Right hindlimb (tissue), 1 donor: ENCODE measurements around the gene BRD7.

Experiments used
- DNase-seq: peaks from one replicate; pipeline ENCODE4 v3.0.0-alpha.2; 2018

The BRD7 gene

DNA sequence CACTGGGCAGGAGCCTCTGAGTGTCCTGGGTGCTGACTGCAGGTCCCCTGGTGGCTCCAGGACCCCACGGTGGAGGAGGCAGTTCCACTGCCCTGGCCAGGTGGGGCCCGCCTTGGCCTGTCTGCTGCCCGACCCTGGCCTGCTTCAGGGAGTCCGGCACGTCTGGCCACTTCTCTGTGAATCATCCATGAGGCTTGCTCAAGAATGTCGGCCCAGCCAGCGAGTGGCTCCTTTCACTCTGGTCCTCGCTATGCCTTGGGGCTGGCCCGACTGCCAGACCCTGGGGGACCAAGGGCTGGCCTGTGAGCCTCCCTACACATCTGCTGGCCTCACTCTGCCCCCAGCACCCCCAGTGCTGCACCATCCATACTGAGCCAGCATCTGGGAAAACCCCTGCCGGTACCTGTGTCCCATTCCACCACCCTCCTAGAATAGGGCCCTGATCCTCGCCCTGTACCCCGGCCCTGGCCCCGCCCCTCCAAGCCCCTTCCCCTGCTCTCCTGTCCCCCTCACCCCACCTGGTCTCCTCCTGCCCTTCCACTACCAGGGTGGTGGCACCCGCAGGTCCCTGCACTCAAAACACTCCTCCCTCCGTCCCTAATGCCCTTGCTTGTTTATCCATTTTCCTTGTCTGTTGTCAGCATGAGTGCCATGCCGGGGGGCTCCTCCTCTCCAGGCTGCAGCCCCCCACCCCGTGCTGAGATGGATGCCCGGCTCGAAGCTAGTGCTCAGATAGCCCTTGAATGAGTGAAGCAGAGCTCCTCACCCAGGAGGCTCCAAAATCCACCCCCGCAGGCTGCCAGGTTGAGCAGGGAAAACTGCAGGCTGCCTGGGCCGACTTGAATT is 66.9 kb downstream of the BRD7 start:
- DNase-seq, result peak; percentile 18

DNA sequence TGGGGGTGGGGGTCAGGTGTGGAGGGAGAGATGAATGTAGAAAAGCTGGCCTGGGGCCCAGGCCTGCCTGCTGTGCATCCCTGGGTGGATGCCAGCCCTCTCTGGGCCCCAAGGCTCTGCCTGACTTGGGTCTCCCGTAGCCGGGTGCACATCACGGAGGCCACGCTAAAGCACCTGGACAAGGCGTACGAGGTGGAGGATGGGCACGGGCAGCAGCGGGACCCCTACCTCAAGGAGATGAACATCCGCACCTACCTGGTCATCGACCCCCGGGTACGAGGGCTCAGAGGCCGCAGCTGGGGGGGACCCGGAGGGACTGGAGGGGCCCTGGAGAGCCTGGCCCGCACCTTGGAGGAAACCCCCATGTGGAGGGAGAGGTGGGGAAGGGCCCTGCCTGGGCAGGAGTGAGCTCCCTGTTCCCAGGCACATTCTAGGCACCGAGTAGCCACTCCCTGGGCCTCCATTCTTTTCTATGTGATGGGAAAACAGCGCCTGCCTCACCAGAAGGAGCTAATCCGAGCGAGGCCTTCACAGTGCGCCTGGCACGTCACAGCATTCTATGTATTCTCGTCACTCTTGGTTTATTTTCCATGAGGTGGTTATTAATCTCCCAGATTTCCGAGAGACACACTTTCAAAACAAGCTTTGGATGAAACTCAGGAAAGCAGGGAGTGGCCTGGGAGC is 67.7 kb downstream of the BRD7 start:
- peak; percentile 16 for DNase-seq

DNA sequence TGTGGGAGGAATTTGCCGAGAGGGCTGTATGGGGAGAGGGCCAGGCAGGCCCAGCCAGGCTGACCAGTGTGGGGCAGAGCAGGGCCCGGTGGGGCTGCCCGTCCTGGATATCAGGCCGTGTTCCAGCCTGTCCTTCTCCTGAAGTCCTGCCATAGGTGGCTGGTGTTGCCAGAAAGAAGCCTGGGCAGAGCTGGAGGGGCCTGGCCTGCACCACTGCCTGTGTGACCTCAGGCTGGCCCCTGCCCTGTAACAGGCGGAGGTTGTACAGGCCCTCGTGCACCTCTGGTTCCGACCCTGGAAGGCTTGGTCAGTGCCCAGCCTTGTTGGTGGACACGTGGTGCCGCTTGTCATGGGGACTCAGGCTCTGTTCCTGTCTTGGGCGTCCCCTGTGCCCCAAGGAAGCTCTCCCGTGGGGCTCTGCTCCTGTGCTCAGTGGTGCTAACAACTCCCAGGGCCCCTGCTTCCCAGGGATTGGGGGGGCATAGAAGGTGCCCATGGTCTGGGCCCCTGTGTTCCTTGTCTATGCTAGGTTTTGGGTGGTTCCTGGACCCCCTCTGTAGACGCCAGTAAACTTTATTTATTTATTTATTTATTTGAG is 69.2 kb downstream of the BRD7 start:
- no peak for DNase-seq

DNA sequence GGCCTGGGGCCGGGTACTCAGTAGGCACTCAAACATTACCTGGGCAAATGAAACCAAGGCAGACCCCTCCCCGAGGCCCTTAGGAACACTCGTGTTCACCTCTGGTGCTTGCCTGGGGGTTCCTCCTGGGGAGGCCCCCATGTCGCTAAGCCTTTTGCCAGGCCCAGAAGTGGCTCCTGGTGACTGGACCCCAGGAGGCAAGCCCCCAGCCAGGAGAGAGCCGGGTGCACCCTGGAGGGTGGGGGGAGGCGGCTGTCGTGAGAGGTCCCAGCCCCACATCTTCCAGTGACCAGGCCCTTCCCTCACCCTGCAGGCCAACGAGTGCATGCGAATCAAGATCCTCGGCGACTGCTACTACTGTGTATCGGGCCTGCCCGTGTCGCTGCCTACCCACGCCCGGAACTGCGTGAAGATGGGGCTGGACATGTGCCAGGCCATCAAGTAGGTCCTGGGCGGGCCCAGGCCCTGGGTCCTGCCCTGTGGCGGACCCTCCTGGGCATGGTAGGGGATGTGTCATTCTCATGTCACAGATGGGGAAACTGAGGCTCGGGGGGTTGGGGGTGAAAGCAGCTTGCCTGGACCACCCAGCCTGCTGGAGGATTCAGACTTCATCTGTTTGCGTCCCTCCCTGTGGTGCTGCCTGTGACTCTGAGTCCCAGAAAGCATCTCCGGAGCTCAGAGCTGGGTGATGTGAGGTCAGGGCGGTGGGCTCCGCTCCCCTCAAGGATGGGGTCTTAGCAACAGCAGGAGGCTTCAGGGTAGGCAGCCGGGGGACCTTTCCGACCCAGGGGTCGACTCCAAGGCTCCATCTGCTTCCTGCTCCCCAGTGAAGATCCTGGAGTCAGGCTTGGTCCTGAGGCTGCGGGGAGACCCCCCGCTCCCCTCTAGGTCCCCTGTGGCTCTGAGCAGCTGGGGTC is 69.9 kb downstream of the BRD7 start:
- DNase-seq, result peak; percentile 18

DNA sequence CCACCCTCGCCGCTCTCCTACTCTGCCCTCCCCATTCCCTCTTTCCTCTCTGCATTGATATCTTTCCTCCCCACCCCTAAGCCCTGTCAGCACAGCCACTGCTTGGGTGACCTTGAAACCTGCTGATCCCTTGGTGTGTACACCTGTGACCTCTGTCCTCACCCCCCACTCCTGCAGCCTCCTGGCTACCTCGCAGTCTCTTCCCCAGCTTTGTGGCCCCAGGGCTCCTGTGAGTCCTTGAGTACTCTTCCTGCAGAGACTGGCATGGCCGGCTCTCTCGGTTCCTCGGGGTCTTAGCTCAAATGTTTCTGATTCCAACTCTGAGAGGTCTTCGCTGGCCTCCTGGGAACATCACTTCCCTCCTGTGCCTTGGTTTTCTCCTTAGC is 70.7 kb downstream of the BRD7 start:
- DNase-seq, result peak; percentile 19

DNA sequence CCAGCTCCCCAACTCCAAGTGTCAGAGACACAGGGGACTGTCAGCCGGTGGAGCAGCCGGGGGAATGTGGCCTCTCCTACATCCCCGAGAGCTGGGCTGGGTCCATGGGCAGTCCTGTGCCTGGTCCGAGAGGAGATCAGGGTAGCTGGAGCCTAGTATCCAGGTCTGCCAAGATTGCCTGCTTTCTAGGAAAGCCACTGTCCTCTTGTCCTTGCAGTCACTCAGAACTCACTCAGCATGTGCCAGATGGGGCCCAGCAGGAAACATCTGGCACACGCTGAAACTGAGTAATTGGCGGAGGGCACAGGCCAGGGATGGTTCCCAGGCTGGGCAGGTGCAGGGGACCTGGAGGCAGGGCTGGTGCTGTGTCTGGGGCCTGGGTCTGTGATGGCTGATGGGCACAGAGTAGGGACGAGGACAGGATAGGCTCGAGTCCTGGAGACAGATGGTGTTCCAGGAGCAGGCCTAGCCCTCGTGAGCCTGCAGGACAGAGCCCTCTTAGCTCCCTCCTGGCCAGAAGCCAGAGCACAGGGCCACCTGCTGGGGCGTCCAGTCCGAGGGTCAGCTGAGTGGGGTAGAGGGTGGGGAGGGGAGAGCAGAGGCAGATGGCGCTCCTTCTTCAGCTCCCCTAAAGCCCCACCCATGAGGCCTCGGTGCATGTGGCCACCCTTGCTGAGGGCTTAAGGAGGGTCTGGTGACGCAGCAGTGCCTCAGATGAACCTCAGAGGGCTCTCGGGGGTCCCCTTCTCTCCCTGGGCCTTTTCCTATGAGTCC is 71.3 kb downstream of the BRD7 start:
- peak; percentile 49 for DNase-seq

DNA sequence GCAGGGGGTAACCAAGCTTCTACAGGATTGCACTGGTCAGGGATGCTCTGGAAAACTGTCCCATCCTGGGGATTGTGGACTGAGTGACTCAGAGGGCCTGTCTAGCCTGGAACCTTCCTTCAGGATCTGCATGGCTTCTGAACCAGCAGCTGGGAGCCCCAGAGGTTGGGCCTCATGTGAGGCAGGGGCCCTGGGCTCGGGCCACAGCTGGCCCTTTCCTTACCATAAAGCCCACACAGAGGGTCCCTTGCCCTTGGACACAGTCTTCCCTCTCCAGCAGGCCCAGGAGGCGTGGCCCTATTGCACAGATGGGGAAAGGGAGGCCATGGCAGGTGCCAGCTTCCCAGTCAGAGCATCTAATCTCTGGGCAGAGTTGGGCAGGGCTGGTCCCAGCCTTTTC is 72.0 kb downstream of the BRD7 start:
- DNase-seq, result peak; percentile 11

DNA sequence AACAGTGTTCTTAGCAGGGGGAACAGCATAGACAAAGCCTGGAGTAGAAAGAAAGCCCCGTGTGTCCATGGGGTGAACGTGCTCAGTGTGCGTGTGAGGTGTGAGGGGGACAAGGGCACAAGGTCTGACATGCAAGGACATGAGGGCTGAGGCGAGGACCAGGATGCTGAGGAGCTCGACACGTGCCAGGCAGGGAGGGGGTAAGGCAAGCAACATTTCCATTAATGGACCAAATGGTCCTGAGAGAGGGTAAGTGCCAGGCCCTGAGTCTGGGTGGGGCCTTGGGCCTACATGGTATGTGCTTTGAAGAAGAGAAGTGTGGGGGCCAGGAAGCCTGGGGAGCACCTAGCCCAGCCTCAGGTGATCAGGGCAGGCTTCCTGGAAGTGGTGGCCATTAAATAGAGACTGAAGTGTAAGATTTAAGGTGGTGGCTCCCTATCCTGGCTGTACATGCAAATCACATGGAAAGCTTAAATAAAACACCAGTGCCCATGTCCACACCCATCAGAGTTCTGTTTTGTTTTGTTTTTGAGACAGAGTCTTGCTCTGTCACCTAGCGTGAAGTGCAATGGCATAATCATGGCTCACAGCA is 73.2 kb downstream of the BRD7 start:
- no peak for DNase-seq

DNA sequence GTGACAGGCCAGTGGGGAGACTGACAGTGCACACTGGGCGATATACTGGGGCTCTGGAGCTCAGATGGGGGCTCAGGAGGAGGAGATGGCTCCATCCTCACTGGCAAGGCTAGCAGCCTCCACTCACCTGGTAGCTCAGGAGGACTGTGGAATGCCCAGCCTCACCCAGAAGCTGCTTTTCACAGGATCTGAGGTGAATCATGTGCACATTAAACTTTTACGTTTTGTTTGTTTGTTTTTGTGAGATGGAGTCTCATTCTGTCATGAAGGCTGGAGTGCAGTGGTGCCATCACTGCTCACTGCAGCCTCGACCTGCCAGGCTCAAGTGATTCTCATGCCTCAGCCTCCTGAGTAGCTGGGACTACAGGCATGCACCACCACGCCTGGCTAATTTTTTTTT is 73.8 kb downstream of the BRD7 start:
- DNase-seq, result no peak

DNA sequence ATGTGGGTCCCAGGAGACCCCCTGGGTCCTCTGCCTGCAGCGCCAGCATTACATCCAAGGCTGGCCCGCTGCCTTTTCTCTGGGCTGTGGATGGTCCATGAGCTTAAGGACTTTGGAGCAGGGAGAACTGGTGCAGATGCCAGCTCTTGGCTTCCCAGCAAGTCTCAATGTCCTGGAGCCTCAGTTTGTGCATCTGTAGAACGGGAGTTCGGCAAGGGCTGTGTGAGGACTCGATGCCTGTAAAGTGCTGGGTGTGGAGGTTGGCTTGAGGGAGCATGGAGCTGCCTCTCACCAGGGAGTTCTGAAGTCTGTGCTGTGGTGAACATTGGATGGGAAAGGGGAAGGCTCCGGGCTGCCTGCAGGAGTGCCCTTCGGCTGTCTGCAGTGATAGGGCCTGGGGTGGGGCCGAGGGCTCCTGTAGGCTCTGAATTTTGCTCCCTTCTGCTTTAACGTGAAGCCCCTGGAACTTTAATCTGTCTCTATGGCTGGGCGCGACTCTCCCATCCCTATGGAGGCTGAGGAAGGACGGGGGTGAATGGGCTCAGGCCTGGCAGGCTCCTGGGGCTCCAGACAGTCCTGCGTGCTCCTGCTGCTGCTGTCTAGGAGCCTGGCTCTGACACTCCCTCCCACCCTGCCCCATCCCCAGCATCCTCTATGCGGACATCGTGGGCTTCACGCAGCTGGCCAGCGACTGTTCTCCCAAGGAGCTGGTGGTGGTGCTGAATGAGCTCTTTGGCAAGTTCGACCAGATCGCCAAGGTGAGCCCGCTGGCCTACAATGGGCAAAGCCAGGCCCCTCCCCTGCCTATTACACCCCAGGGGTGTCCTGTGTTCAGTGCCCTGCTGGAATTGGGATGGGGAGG is 74.6 kb downstream of the BRD7 start:
- DNase-seq, result no peak

DNA sequence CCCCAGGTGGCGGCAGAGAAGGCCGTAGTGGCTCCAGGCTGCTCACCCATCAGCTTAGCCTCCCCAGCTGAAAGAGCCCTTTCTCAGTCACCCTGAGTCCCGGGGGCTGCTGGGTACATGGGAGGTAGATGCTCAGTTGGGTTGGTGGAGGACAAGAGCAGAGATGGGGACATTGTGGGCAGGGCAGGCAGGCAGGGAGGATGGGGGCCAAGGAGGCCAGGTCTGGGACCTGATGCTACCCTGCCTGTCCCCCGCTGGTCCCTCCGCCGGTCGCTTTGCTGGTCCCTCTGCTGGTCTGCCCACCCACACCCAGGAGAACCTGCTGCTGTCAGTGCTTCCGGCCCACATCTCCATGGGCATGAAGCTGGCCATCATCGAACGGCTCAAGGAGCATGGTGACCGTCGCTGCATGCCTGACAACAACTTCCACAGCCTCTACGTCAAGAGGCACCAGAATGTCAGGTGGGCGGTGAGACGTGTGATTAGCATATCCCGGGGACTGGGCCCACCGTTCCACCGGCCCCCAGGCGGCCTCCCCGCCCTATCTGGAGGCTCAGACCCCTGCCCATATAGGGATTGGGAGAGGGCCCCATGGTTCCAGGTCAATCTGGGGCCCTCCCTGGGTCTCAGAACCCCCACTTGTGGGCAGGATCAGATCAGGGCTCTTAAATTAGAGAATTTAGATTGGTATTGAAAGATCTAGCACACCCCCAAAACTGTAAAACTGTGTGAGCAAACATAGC is 75.6 kb downstream of the BRD7 start:
- DNase-seq, result no peak

DNA sequence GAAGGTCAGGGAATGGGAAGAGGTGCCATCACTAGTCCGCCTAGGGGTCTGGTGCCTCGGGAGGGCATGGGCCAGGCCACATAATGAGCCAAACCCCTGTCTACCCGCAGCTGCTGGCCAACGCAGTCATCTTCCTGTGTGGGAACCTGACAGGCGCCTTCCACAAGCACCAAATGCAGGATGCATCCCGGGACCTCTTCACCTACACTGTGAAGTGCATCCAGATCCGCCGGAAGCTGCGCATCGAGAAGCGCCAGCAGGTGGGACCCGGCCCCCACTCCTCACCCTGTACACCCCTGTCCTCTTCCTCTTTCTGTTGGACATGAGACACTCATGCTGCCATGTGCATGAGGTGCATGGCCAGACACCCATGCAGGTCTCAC is 76.2 kb downstream of the BRD7 start:
- no peak for DNase-seq

DNA sequence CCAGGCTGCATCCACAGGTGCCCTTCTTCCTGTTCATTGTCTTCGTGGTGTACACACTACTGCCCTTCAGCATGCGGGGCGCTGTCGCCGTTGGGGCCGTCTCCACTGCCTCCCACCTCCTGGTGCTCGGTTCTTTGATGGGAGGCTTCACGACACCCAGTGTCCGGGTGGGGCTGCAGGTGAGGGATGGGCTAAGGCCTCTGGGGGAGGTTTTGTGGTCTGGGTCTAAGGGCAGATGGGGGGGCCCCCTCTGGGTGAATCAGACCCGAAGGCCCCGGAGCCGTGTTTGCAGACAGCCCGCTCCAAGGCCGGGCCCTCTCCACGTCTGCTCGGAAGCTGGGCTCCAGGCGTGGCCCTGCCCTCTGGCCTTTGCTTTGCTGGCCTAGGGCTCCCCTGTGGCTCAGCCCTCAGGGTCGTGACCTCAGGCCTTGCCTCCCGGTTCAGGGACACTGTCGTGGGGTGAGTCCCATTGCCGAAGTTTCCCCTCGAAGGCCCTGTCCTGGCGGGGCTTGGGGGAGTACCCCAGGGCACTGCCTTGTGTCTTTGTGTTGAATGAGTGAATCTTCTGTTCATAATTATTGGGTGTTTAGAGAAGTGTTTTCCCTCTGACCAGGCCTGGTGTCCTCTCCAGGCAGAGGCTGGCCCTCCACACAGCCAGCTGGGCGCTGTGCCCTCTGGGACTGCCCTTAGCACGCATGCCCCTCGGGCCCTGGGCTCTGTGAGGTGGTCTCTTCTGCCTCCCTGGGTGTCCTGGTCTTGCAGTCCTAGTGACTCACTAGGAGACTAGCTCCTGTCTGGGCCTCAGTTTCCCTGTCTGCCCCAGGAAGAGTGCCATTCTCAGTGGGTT is 76.8 kb downstream of the BRD7 start:
- DNase-seq, result no peak

DNA sequence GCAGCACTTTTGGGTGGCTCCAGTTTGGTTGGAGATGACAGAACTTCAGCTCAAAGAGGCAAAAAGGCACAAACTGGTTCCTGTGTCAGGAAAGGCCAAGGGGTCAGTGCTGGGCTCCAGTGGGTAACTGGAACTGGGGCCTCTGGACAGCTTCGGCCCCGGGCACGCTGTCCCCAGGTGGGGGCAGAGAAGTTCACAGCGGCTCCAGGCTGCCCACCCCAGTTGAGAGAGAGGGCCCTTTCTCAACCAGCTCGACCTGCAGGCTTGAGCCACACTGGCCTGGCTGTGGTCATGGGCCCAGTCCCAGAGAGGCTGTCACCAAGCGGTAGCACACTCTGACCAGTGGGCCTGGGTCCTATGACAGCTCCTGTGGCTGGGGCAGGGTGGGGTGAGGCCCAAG is 77.9 kb downstream of the BRD7 start:
- DNase-seq, result no peak

DNA sequence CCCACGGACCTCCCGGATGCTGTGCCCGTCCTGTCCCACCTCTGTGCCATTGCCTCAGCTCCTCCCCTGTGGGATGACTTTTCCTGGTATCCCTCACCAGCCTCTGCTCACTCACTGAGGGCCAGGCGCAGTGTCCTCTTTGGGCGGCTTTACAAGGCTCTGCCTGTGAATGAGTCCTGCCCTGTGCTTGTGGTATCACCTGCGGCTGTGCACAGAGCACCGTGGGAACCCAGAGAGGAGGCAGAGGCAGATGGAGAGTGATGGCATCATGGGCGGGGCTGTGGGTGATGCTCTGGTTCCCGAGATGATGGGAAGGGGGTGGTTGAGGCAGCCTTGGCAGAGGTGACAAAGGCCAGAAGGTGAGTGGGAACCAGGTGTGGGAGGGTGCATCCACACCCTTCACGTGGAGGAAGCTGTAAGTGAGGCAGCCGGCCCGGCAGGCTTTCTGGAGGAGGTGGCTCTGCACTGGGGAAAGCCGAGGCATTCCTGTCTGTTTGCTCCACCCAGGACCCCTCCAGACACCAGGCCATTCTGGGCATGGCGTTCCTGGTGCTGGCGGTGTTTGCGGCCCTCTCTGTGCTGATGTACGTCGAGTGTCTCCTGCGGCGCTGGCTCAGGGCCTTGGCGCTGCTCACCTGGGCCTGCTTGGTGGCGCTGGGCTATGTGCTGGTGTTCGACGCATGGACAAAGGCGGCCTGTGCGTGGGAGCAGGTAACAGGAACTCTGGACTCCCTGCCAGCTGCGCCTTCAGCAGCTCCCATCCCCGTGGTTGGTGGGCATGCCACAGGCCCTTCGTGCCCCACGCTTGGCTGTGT is 78.6 kb downstream of the BRD7 start:
- no peak for DNase-seq

DNA sequence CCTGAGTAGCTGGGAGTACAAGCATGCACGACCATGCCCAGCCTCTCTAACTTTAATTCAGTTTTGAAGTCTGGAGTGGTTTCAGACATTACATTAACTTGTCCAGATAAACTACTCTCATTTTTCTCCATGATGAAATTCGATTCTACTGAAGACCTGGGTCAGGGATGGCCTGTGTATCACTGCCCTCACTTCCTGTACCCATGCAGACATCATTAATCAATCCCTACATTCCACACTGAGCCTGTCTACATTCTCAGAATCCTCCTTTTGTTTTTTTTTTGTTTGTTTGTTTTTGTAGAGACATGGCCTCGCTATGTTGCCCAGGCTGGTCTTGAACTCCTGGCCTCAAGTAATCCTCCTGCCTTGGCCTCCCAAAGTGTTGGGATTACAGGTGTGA is 79.9 kb downstream of the BRD7 start:
- DNase-seq, result no peak

DNA sequence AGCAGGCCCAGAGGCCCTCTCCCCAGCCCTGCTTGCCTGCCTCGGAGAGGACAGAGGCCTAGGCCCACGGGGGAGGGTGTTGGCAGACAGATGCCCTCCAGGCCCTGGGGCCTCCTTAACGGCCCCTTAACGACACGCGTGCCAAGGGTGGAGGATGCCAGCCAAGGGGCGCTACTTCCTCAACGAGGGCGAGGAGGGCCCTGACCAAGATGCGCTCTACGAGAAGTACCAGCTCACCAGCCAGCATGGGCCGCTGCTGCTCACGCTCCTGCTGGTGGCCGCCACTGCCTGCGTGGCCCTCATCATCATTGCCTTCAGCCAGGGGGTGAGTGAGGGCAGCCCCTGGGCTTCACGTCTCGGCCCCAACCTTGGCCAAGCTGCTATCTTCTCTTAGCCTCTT is 80.8 kb downstream of the BRD7 start:
- no peak for DNase-seq

DNA sequence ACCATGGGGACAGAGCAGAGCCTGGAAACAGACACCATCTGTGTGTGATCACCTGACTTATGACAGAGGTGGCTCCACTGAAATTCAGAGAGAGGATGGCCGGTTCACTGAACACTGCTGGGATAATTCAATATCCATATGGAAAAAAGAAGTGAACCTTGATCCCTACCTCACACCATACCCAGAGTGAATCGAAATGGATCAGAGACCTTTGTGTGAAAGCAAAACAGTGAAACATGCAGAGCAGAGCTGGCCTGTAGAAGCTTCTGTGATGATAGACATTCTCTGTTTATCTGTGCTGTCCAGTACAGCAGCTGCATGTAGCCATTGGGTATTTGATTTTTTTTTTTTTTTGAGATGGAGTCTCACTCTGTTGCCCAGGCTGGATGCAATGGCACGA is 82.1 kb downstream of the BRD7 start:
- DNase-seq, result no peak
